PC-9 (cell line): ENCODE measurements around the gene ARHGEF9.

Source experiments
- CTCF ChIP-seq: fragments of 200-600 bp; sonication (generic); conservative IDR thresholded peaks from 2 replicates; pipeline ENCODE4 v1.6.1; 2017; ENCODE audit warnings: mixed run types, antibody characterized with exemption, mild to moderate bottlenecking, moderate library complexity
- EZH2 ChIP-seq: fragments of 200-600 bp; sonication (generic); IDR thresholded peaks from 2 replicates; pipeline ENCODE4 v1.8.0; 2017; ENCODE audit warnings: antibody characterized with exemption, low read depth

- TF ChIP-seq CTCF (no peak), EZH2 (no peak)
Measured at GRCh38 chrX:63743596-63743995, 41.4 kb downstream of the ARHGEF9 start.
